Activated T-helper 1 cell treated with Interleukin-2 at 50 U/mL for 16 hours (primary cell): Measurements from ENCODE around the gene JDP2.
"Not testable (repeated sequence)": the region's sequence is repeated elsewhere in the genome, so short reads cannot be mapped to it uniquely, and the experiment has no call there.

Experiments
- DNase-seq: peaks from one replicate; pipeline ENCODE4 v3.0.0-alpha.2; 2020; ENCODE audit warnings: low read depth

Gene JDP2, protein sequence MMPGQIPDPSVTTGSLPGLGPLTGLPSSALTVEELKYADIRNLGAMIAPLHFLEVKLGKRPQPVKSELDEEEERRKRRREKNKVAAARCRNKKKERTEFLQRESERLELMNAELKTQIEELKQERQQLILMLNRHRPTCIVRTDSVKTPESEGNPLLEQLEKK

DNA sequence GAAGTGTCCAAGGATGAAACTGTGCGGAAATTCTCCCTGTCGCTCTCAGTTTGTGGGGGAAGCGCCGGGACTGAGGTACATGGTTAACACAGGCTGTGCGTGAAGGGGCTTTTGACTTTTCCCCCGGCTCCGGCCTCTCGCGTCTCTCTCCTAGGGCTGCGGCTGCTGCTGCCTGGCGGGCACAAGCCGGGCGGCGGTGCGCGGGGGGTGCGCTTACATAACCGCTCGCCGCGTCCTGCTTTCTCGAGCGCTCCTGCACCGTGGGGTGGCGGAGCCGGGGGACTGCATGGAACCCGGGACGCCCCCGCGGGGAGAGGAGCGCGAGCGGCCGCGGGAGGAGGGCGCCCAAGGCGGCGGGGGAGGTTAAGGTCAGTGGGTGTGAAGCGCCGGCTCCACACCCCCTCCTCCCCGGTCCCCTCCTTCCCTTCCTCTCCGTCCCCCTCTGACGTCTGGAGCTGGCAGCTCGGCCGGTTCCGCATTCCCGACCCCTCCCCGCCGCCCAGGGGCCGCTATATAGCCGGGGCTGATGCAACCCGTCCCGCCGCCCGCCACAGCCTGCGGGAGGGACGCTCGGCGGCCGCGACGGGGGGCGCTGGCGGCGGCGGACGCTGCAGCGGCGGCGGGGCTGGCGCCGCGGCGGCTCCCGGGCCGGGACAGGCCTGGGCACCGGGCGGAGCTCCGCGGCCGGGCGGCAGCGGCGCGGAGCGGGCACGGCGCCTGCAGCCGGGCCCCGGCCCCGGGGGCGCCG is at the start of gene JDP2:
Gene JDP2, plus strand, starts transcription at position 541 of the 748 bp plus-strand sequence. CDS start 9,899 bp downstream, outside the sequence.
- peak; percentile 6 for DNase-seq

DNA sequence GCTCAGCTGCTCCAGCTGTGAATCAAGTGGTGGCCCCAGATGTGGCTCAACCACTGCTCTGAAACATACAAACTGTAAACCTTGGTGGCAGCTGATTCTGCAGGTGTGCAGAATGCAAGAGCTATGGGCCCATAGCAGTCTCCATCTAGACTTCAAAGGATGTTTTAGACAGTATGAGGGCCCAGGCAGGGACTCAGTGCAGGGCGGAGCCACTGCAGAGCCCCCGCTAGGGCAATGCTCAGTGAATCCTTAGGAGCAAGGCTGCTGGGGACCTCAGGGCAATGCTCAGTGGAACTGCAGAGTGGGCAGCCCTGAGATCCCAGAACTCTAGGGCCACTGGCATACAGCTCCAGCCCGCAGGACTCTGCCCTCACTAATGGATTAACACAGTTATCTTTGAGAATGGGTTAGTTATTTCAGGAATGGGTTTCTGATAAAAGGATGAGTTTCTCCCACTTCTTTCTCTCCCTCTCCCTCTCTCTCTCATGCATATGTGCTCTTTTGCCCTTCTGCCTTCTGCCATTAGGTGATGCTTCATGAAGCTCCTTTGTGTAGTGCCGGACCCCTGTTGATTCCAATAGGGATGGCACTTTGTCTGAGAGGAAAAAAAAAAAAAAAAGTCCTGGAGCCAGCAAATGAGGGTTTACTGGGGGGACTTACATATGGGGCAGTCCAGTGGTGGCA is 48.4 kb upstream of the JDP2 start:
- DNase-seq: no peak

DNA sequence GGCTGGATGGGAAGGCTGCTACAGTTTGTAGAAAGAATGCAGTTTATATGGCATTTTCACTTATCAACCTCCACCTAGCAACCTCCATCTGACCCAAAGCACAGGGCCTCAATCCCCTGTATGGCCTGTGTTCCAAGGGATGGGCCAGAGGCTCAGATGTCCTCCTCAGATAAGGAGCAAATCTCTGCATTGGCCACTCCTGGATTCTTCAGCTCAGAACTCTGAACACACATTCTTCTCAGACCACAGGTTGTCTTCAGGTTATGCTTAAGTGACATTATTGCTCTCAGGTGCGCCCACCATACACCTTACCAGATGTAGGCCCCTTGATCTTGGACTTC is 47.9 kb upstream of the JDP2 start:
- no peak for DNase-seq

DNA sequence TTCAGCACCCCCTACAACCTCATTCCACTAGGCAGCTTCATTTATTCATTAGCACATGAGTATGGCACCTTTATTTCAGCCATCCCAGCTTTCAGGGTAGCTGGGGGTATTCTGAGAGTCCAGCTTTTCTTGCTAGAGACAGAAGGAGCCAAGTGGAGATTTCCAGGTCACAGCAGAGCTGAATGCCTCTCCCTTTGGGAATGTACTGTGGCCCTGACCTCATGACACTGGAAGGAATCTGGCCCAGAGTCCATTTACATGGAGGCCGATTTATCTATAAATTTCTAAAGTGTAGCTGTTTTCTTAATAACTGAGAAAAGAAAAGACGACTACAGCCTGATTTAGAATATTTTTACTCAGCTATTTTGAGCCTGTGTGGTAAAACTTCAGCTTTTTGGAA is 47.2 kb upstream of the JDP2 start:
- DNase-seq: no peak

DNA sequence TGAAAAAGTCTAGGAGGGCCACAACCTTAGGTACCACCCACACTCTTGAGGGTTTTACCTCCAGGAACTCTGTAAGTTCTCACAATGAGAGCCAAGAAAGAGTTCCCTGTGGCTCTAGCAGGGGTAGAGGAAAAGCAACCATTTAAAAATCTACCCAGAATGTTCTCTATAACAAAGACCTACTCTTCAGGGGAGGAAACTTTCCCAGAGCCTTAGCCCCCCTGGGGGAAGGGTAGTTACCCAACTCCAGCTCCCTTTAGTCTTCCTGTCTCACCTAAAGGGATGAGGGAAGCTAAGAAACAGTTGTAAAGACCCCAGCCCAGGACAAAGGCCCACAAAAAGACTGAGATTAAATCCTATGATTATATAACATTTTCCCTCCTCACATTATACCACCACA is 46.2 kb upstream of the JDP2 start:
- DNase-seq: no peak

DNA sequence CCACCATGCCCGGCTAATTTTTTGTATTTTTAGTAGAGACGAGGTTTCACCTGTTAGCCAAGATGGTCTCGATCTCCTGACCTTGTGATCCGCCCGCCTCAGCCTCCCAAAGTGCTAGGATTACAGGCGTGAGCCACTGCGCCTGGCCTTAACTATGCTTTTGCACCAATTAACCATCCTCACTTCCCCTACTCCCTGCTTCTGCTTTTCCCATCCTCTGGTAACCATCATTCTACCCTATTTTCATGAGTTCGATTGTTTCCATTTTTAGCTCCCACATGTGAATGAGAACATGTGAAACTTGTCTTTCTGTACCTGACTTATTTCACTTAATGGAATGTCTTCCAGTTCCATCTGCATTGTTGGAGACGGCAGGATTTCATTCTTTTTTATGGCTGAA is 44.6 kb upstream of the JDP2 start:
- DNase-seq: not testable (repeated sequence)

DNA sequence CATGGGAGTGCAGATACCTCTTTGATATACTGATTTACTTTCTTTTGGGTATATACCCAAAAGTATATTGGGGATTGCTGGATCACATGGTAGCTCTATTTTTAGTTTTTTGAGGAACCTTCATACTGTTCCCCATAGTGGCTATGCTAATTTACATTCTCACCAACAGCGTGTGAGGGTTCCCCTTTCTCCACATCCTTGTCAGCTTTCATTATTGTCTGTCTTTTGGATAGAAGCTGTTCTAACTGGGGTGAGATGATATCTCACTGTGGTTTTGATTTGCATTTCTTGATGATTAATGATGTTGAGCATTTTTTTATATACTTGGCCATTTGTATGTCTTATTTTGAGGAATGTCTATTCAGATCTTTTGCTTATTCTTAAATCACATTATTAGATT is 44.1 kb upstream of the JDP2 start:
- no peak for DNase-seq

DNA sequence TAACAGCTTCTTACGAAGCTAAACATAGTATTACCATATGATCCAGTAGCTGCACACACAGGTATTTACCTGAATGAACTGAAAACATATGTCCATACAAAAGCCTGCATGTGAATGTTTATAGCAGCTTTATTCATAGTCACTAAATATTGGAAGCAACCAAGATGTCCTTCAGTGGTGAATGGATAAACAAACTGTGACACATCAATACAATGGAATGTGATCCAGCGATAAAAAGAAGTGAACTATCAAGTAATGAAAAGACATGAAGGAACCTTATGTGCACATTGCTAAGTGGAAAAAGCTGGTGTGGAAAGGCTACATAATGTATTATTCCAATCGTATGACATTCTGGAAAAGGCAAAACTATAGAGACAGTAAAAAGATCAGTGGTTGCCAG is 38.1 kb upstream of the JDP2 start:
- no peak for DNase-seq

DNA sequence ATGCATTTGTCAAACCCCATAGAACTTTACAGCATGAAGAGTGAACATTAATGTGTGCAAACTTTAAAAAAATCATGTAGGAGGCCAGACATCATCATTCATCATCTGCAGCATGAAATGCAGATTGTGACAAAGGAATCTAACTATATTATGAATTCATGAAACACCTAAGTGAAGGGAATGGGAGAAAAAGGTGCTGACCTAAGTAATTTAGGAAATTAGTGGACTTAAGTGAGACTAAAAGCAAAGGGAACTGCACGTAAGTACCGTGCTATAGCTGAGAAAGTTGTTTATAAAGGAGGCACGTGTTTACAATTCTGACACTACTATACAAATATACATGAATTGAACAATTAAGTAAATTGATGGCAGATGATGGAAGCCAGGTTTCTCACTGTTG is 37.6 kb upstream of the JDP2 start:
- DNase-seq: no peak

DNA sequence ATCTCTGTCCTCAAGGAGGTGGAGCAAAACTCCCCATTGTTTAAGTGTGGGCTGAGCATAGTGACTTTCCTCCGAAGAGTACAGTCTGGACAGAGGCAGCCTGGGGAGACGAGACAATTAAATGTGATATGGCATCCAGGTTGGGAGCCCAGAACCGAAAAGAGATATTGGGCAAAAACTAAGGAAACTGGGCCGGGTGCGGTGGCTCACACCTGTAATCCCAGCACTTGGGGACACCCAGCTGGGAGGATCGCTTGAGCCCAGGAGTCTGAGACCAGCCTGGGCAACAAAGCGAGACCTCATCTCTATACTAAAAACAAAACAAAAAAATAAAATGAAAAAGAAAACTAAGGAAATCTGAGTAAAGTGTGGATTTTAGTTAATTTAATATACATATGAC is 35.9 kb upstream of the JDP2 start:
- no peak for DNase-seq

DNA sequence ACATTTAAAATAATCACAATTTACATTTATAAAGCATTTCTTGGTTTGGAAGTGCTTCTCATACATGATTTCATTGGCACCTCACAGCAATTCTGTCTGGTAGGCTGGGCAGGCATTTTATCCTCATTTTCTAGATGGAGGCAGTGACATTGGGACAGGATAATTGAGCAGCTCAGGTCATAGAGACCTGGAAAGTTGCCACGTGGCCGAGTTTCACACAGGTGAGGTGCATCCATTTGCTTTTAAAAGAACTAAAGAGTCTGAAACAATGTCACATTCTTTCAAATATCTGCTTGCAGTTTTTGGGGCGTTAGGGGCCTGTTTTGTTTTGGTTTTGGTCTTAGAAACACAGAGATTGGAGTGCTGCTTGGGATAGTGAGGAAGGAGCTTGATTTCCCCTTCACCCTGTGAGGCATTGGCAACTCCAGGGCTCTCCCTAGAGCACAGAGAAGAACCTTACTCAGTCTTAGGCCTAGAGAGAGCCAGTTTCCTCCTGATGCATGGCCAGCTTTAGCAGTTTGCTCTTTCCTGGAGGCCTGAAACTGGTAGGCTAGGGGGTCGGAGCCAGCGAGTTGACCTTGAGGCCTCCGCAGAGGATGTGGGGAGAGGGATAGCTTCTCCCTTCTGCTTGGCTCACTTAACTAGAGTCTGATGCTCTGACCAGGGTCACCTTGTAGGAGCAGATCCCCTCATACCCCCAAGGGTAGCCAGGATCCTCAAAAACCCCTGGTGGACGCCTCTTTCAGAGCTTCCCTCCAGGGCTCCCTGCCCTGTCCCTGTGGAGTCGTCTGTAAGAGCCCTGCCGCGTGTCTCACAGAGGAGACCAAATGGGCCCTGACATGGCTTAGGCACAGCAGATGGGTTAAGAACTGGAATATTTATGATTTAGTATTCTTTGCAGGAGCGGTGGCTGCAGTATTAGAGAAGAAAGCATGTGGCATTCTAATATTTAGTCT is 34.9 kb upstream of the JDP2 start:
- no peak for DNase-seq

DNA sequence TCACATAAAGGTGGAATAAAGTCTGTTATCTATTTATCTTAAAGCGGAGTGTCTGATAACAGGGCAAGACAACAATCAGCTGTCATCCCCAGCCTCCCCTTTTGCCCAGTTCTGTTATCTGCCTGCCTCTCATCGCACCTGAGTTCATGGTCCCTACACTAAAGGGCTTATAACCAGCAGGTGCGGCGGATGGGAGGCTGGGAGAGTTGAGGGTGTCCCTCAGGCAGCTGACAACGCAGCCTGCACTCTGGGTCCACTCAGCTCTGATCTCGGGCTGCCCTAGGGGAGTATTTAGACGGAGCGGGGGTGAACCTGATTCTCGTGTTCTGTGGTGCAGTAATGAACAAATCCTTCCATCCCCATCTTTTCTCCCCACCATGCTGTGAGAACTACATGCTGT is 34.0 kb upstream of the JDP2 start:
- DNase-seq: no peak

DNA sequence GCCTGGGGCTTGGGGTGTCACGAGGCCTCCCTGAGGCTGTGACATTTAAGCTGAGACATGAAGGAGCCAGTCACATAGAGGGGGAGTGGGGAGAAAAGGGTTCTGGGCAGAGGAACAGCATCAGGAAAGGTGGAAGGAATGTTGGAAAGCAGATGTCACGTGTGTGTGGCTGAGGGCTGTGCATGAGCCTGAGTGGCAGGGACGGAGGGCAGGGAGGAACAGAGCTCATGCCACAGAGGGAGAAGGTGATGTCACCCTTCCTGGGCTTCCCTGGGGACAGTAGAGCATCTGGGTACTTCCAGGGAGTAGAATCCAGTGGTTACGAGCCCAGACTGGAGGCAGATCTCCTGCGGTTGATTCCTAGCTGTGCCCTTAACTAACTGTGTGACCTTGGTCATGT is 32.0 kb upstream of the JDP2 start:
- DNase-seq: no peak

DNA sequence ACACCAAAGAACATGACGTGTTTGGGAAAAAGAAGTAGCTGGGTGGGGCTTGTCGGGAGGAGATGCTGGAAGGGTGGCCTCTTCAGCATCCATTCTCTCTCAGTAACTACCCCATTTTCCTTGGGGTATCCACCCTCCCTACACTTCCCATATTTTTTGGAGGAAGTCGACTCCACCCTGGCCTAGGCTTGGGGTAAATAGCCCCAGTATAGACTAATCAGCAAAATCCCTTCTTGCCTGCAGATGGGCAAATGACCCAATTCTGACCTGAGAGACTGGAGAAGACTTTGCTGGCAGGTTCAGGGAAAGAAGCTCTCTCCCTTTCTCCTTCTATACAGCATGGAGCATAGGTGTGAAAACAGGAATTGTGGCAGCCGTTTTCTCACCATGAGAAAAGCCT is 28.5 kb upstream of the JDP2 start:
- no peak for DNase-seq

DNA sequence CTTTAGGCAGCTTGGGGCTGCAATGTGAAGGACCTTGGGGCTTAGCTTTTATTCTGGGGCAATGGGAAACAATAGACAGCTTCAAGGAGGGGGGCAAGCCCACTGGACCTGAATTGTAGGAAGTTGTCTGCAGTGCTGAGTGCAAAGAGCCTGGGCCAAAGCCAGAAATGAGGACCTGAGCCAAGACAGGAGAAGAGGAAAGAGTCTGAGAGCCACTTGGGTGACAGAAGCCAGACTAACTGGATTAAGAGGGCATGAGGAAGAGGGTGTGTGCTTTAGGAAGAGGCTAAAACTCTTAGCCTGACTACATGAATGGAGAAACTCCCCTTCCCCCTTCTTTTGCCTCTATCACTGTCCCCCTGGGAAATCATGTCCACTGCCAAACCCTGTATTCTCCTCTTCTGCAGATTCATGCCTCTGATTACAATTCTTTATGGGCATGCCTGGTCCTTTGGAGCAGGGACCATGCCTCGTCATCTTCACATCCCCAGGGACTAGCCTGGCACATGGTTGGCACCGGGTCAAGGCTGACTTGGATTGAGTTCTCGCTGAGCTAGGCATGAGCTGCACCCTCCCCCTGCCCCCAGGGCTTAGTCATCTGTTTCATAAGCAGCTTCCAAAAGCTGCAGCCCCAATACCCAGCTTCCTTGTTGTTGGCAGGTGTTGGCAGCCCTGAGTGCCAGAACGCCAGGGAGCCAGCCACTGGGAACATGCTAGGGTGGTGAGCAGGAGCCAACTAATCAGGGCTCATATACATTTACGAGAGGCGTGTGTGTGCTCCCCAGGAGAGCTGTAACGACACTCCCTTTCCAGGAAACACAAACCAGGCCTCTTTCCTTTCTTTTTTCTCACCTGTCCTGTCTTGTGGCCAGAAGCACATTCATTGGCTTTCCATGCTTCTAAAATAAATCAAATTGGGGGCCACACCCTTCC is 27.7 kb upstream of the JDP2 start:
- no peak for DNase-seq

DNA sequence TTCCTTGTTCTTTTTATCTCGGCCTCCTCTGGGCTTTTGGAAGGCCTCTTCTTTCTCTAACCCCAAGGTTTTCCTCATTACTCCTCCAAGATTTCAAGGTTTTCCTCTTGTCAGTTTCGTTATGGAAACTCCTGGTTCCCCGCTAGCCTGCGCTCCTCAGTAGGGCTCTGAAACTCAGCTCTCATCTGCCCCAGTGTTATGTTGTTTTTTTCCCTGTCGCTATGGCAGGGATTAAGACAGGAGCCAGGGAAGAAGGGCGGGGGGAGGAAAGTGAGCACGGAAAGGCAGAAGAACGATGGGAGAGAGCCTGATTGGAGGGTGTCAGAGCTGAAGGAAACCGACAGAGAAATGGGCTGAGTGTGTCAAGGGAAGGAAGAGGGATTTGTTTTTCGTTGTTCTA is 26.5 kb upstream of the JDP2 start:
- DNase-seq: no peak

DNA sequence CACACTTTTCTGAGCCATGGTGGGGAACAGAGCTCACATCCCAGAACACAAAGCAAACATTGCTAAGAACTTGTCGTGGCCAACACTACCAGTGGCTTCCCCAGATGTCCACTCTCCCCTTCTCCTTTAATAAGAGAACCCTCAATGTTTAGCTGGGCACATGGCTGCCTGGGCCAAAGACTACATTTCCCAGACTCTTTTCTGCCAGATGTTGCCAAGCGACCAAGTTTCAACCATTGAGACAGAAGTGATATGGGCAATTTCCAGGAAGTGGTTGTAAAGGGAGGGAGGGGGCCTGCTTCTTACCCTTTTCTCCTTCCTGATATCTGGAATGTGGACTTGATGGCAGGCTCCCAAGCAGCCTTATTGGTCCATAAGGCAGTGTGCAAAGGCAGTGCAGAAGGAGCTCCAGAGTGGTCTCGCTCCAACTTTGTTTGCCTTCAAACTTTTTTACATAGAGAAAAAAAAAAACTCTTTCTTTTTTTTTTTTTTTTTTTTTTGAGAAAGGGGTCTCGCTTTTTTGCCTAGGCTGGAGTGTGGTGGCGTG is 24.9 kb upstream of the JDP2 start:
- DNase-seq: no peak

DNA sequence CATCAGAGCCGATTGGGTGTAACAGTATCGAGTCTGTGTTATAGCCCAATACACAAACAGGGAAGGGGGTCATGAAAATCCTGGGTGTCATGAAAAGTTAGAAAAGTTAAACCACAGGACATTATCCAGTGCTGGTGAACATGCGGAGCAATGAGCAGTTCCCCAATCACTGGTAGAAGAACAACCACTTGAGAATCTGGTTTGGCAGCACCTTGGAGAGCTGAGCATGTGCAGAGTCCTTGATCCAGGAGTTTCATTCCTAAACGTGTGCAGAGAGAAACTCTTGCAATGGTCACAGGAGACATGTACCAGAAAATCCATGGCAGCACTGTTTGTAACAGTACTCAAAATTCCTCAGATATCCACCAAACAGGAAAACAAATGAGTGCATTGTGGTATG is 23.0 kb upstream of the JDP2 start:
- no peak for DNase-seq

DNA sequence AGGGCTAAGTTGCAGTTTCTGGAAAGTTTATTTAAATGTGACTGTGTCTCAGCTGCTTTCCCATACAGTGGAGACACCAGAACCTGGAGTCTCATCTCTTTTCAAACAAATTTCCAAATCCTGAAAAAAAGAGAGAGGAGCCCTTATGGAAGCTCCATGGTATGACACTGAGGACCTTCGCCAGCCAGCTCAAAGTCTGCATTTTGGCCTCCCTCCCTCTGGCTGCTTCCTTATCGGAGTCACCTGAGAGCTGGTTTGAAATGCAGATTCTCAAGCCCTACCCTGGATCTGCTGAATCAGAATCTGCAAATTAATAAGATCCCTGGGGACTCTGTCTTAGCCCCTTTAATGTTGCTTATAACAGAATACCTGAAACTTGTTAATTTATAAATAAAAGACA is 21.7 kb upstream of the JDP2 start:
- no peak for DNase-seq

DNA sequence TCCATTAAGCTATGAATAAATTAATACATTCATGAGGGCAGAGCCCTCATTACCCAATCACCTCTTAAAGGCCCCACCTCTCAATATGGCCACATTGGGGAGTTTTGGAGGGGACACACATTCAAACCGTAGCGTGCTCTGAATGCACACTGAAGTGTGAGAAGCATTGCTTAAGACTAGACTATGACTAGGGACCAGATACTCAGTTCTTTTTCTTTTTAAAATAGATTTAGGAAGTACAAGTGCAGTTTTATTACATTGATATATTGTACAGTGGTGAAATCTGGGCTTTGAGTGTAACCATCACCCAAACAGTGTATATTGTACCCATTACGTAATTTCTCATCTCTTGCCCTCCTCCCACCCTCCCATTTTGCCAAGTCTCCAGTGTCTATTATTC is 21.0 kb upstream of the JDP2 start:
- DNase-seq: no peak
